PFSK-1 (cell line): ENCODE measurements around the gene ADH1B.

Experiments
- FOXP2 ChIP-seq: optimal IDR thresholded peaks from 2 replicates; pipeline ENCODE3; 2011; ENCODE audit warnings: borderline replicate concordance, control low read depth, inconsistent platforms; ENCODE audit not compliant: insufficient read depth; ENCODE audit errors: extremely low read length, extremely low read depth
- POLR2AphosphoS5 ChIP-seq: IDR thresholded peaks from 2 replicates; pipeline ENCODE4 v1.6.1; 2012; ENCODE audit warnings: low read depth, mild to moderate bottlenecking, control low read depth, low read length, moderate library complexity
- SIN3A ChIP-seq: IDR thresholded peaks from 2 replicates; pipeline ENCODE4 v1.6.1; 2012; ENCODE audit warnings: mild to moderate bottlenecking, low read length, moderate library complexity, borderline replicate concordance; ENCODE audit not compliant: insufficient read depth
- TAF1 ChIP-seq: IDR thresholded peaks from 2 replicates; pipeline ENCODE4 v1.6.1; 2012; ENCODE audit warnings: low read length, control low read depth, borderline replicate concordance; ENCODE audit not compliant: insufficient read depth
- TF ChIP-seq, protein P1 (sequence below), 2 experiments: IDR thresholded peaks; 2 replicates each; pipeline versions ENCODE4 v1.6.1 to v1.8.0; 2011 to 2012; ENCODE audit warnings: low read depth in 2 of 2, low read length in 2 of 2, control low read depth in 1 of 2, inconsistent platforms in 1 of 2, mild to moderate bottlenecking in 1 of 2, moderate library complexity in 1 of 2; ENCODE audit not compliant: insufficient read depth in 1 of 2

Gene ADH1B

DNA sequence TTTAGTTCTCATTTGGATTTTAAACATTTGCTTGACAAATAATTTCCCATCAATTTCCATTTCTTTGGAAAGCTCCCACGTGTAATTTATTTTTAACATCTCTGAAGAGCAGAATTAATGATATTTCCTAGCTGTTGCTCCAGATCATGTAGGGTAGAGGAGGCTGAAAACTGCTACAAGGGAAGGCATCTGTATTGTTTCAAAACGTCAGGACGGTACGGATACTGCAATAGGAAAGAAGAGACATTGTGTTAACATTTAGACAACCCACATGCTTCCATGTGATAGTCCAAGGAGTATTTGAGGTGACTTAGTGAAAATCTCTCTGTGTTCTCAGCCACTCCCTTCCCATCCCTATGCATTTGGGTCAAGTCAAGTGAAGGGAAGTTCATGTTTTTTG, 15.4 kb upstream of the ADH1B start:
- no peak for TF ChIP-seq POLR2AphosphoS5
- no peak for TF ChIP-seq SIN3A
- TF ChIP-seq FOXP2: no peak
- no peak for TF ChIP-seq TAF1
- TF ChIP-seq, protein P1, sequence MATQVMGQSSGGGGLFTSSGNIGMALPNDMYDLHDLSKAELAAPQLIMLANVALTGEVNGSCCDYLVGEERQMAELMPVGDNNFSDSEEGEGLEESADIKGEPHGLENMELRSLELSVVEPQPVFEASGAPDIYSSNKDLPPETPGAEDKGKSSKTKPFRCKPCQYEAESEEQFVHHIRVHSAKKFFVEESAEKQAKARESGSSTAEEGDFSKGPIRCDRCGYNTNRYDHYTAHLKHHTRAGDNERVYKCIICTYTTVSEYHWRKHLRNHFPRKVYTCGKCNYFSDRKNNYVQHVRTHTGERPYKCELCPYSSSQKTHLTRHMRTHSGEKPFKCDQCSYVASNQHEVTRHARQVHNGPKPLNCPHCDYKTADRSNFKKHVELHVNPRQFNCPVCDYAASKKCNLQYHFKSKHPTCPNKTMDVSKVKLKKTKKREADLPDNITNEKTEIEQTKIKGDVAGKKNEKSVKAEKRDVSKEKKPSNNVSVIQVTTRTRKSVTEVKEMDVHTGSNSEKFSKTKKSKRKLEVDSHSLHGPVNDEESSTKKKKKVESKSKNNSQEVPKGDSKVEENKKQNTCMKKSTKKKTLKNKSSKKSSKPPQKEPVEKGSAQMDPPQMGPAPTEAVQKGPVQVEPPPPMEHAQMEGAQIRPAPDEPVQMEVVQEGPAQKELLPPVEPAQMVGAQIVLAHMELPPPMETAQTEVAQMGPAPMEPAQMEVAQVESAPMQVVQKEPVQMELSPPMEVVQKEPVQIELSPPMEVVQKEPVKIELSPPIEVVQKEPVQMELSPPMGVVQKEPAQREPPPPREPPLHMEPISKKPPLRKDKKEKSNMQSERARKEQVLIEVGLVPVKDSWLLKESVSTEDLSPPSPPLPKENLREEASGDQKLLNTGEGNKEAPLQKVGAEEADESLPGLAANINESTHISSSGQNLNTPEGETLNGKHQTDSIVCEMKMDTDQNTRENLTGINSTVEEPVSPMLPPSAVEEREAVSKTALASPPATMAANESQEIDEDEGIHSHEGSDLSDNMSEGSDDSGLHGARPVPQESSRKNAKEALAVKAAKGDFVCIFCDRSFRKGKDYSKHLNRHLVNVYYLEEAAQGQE (IDR thresholded peaks at IDR 0.05; ENCODE audit: insufficient read depth in 1 of 2, low read depth in 2 of 2, low read length in 2 of 2): no peak

DNA sequence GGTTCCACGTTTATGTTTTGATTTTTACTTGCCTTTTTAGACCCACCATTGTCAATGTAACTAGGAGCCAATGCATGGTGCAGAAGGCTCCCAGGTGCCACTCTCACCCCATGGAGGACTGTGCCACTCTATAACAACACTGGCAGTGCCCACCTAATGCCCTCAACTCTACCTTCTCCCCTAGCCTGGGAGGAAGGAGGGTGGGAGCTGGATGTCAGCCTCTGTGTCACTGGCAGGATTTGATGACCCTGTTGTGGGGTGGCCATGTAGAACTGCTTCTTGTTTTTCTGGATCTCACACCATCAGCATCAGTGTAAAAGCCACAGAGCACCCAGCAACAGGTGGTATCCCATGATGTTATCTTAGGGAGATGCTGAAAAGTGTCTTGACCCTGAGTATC, 13.7 kb upstream of the ADH1B start:
- TF ChIP-seq TAF1: no peak
- TF ChIP-seq FOXP2: no peak
- TF ChIP-seq, protein P1 (IDR thresholded peaks at IDR 0.05; ENCODE audit: insufficient read depth in 1 of 2, low read depth in 2 of 2, low read length in 2 of 2): no peak
- no peak for TF ChIP-seq SIN3A
- TF ChIP-seq POLR2AphosphoS5: no peak

DNA sequence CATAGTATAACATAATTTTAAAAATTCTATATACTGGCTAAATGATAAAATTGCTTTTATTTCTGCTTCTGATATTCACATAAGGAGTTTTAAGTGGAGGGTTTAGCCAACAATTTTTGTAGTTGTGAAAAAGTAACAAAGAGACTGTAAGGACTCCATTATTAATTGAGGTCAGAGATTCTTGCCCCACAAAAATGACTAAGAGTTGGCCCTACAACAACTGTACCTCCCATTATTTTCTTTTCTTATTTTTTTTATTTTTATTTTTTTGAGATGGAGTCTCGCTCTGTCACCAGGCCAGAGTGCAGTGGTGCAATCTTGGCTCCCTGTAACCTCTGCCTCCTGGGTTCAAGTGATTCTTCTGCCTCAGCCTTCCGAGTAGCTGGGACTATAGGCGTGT, 9.4 kb upstream of the ADH1B start:
- TF ChIP-seq, protein P1 (IDR thresholded peaks at IDR 0.05; ENCODE audit: insufficient read depth in 1 of 2, low read depth in 2 of 2, low read length in 2 of 2): no peak
- TF ChIP-seq SIN3A (no peak), POLR2AphosphoS5 (no peak), TAF1 (no peak), FOXP2 (no peak)

DNA sequence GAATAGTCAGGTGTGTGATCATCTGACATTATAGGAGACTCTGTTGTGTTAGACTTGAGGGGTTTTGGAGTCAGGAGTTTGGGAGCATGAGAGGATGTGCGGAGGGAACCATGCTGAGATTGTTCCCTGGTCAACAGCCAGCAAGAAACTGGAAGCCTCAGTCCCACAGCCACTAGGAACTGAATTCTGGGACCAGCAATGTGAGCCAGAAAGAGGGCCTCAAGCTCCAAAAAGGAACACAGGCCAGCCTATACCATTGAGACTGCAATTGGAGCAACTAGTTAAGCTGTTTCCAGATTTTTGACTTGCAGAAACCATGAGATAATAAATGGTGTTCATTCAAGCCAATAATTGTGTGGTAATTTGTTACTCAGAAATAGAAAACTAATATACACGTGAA, 8.7 kb upstream of the ADH1B start:
- TF ChIP-seq TAF1 (no peak), SIN3A (no peak), POLR2AphosphoS5 (no peak), FOXP2 (no peak)
- TF ChIP-seq, protein P1 (IDR thresholded peaks at IDR 0.05; ENCODE audit: insufficient read depth in 1 of 2, low read depth in 2 of 2, low read length in 2 of 2): no peak

- no peak for TF ChIP-seq POLR2AphosphoS5
- no peak for TF ChIP-seq TAF1
- TF ChIP-seq, protein P1 (IDR thresholded peaks at IDR 0.05; ENCODE audit: insufficient read depth in 1 of 2, low read depth in 2 of 2, low read length in 2 of 2): no peak
Observed at GRCh38 chr4:99324979-99325378, 3.8 kb upstream of the ADH1B start.
